ENCODE results near the gene ELAVL2. TPM values are rescaled to one million over a fixed set of nuclear protein-coding genes. Genes with fewer than 3 reads are reported as not detected.

The ELAVL2 gene
- total RNA-seq, 1 experiment from 2014 or later: 35.9 TPM

DNA sequence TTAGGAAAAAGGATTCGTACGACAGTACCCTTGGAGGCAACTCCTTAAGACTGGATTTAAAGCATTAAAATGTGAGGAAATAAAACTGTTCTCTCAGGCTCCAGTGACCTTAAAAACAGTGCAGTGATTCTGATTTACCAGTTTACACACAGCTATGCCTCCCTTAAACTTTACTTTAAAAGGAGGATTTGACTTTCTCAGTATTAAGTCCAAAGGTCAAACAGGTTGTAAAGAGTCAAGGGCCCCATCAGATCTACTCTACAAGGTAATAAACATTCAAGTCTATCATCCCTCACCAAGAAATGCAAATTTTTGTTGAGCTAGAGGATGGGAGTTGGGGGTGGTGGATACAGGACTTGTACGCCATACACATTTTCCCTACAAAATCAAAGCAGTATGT lies 75.2 kb downstream of the ELAVL2 start:
- no peaks in the 10 kb centered on the region for H3K9me3 Mint-ChIP-seq
- H3K27me3 Mint-ChIP-seq (ENCODE audit: low read depth): no peaks in the 10 kb centered on the region
- peaks cover 93% of the 10 kb centered on the region for H3K4me1 Mint-ChIP-seq
- no peak for DNase-seq (ENCODE audit: low spot score)
- ATAC-seq: no peak
- ChIA-PET CTCF (no interaction called here), POLR2A (no interaction called here)
- TF ChIP-seq, protein P1, sequence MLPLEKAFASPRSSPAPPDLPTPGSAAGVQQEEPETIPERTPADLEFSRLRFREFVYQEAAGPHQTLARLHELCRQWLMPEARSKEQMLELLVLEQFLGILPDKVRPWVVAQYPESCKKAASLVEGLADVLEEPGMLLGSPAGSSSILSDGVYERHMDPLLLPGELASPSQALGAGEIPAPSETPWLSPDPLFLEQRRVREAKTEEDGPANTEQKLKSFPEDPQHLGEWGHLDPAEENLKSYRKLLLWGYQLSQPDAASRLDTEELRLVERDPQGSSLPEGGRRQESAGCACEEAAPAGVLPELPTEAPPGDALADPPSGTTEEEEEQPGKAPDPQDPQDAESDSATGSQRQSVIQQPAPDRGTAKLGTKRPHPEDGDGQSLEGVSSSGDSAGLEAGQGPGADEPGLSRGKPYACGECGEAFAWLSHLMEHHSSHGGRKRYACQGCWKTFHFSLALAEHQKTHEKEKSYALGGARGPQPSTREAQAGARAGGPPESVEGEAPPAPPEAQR (CRISPR knock-in tag; IDR thresholded peaks at IDR 0.05): no peak
- TF ChIP-seq, protein P2, sequence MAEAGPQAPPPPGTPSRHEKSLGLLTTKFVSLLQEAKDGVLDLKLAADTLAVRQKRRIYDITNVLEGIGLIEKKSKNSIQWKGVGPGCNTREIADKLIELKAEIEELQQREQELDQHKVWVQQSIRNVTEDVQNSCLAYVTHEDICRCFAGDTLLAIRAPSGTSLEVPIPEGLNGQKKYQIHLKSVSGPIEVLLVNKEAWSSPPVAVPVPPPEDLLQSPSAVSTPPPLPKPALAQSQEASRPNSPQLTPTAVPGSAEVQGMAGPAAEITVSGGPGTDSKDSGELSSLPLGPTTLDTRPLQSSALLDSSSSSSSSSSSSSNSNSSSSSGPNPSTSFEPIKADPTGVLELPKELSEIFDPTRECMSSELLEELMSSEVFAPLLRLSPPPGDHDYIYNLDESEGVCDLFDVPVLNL (CRISPR knock-in tag; IDR thresholded peaks at IDR 0.05; ENCODE audit: borderline replicate concordance, low read depth): no peak
- H3K27ac Mint-ChIP-seq: no peak overlapping the region
- no peak overlapping the region for H3K4me3 Mint-ChIP-seq
- peaks cover 4% of the 10 kb centered on the region; the same call in 1 of the 2 replicates for H3K36me3 Mint-ChIP-seq

DNA sequence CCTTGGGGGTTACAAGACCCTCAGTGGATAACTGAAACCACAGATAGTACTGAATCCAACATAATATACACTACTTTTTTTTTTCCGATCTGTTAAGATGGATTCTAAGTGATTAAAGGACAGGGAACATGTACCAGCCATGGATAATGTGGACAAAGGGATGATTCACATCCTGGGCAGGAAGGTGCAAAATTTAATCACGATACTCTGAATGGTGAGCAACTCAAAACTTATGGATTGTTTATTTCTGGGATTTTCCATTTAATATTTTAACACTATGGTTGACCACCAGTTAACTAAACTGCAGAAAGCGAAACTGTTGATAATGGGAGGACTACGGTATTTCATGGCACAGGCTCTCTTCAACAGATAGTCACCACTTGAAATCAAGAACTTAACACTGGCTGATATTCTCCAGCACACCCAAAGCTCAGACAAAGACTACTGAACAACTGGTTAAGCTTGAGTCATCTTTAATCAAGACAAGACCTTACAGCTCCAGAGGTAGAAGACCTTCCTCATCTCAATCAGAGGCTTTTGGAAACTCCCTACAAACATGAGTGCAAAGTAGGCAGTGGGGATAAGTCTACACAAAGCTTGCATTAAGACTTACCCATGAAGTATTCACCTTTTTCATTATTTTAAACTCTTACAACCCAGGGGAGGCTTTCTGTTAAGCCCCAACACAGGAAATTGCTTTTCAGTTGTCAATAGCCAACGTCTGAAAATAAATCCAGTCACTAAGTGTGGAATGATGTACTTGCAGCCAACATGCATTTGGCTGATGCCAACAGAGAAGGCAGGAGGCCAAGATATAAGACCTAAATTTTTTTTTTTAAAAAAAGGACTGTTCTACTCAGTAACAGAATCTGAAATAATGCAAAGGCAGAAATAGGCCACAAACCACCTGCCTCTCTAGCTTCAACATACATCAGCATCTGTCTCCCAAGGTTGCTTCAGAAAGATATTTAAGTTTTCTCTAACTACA lies 78.7 kb downstream of the ELAVL2 start:
- no peaks in the 10 kb centered on the region for H3K9me3 Mint-ChIP-seq
- CTCF ChIA-PET: no interaction called here
- H3K4me3 Mint-ChIP-seq: no peak overlapping the region
- H3K36me3 Mint-ChIP-seq: peaks cover 8% of the 10 kb centered on the region; the same call in 1 of the 2 replicates
- POLR2A ChIA-PET: no interaction called here
- TF ChIP-seq ESRRA (CRISPR knock-in tag; IDR thresholded peaks at IDR 0.05; ENCODE audit: borderline replicate concordance): no peak
- TF ChIP-seq ZNF416 (CRISPR knock-in tag; IDR thresholded peaks at IDR 0.05): no peak
- TF ChIP-seq PRRX2 (CRISPR knock-in tag; IDR thresholded peaks at IDR 0.05): no peak
- TF ChIP-seq CREM (CRISPR knock-in tag; IDR thresholded peaks at IDR 0.05): no peak
- TF ChIP-seq, protein P3, sequence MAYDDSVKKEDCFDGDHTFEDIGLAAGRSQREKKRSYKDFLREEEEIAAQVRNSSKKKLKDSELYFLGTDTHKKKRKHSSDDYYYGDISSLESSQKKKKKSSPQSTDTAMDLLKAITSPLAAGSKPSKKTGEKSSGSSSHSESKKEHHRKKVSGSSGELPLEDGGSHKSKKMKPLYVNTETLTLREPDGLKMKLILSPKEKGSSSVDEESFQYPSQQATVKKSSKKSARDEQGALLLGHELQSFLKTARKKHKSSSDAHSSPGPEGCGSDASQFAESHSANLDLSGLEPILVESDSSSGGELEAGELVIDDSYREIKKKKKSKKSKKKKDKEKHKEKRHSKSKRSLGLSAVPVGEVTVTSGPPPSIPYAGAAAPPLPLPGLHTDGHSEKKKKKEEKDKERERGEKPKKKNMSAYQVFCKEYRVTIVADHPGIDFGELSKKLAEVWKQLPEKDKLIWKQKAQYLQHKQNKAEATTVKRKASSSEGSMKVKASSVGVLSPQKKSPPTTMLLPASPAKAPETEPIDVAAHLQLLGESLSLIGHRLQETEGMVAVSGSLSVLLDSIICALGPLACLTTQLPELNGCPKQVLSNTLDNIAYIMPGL (CRISPR knock-in tag; IDR thresholded peaks at IDR 0.05): no peak
- no peak for TF ChIP-seq ZNF423 (CRISPR knock-in tag; IDR thresholded peaks at IDR 0.05)
- TF ChIP-seq, protein P4, sequence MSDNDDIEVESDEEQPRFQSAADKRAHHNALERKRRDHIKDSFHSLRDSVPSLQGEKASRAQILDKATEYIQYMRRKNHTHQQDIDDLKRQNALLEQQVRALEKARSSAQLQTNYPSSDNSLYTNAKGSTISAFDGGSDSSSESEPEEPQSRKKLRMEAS (CRISPR knock-in tag; IDR thresholded peaks at IDR 0.05): no peak
- TF ChIP-seq, protein P5, sequence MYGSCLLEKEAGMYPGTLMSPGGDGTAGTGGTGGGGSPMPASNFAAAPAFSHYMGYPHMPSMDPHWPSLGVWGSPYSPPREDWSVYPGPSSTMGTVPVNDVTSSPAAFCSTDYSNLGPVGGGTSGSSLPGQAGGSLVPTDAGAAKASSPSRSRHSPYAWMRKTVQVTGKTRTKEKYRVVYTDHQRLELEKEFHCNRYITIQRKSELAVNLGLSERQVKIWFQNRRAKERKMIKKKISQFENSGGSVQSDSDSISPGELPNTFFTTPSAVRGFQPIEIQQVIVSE (CRISPR knock-in tag; IDR thresholded peaks at IDR 0.05; ENCODE audit: borderline replicate concordance): no peak
- TF ChIP-seq, protein P6, sequence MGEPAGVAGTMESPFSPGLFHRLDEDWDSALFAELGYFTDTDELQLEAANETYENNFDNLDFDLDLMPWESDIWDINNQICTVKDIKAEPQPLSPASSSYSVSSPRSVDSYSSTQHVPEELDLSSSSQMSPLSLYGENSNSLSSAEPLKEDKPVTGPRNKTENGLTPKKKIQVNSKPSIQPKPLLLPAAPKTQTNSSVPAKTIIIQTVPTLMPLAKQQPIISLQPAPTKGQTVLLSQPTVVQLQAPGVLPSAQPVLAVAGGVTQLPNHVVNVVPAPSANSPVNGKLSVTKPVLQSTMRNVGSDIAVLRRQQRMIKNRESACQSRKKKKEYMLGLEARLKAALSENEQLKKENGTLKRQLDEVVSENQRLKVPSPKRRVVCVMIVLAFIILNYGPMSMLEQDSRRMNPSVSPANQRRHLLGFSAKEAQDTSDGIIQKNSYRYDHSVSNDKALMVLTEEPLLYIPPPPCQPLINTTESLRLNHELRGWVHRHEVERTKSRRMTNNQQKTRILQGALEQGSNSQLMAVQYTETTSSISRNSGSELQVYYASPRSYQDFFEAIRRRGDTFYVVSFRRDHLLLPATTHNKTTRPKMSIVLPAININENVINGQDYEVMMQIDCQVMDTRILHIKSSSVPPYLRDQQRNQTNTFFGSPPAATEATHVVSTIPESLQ (CRISPR knock-in tag; IDR thresholded peaks at IDR 0.05): no peak
- TF ChIP-seq, protein P7, sequence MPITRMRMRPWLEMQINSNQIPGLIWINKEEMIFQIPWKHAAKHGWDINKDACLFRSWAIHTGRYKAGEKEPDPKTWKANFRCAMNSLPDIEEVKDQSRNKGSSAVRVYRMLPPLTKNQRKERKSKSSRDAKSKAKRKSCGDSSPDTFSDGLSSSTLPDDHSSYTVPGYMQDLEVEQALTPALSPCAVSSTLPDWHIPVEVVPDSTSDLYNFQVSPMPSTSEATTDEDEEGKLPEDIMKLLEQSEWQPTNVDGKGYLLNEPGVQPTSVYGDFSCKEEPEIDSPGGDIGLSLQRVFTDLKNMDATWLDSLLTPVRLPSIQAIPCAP (CRISPR knock-in tag; IDR thresholded peaks at IDR 0.05): no peak
- TF ChIP-seq FOXK1 (CRISPR knock-in tag; IDR thresholded peaks at IDR 0.05): no peak
- TF ChIP-seq TCF7 (CRISPR knock-in tag; IDR thresholded peaks at IDR 0.05; ENCODE audit: low read depth): no peak
- no peak for TF ChIP-seq SOX15 (CRISPR knock-in tag; IDR thresholded peaks at IDR 0.05)
- no peak for TF ChIP-seq ZNF396 (CRISPR knock-in tag; IDR thresholded peaks at IDR 0.05; ENCODE audit: borderline replicate concordance)
- no peak for TF ChIP-seq RELA (CRISPR knock-in tag; IDR thresholded peaks at IDR 0.05; ENCODE audit: borderline replicate concordance)
- no peak for TF ChIP-seq ZNF263 (CRISPR knock-in tag; IDR thresholded peaks at IDR 0.05; ENCODE audit: low read depth)
- no peak for TF ChIP-seq FOXP1 (CRISPR knock-in tag; IDR thresholded peaks at IDR 0.05; ENCODE audit: borderline replicate concordance)
- no peak for TF ChIP-seq NFATC4 (CRISPR knock-in tag; IDR thresholded peaks at IDR 0.05)
- TF ChIP-seq, protein P8, sequence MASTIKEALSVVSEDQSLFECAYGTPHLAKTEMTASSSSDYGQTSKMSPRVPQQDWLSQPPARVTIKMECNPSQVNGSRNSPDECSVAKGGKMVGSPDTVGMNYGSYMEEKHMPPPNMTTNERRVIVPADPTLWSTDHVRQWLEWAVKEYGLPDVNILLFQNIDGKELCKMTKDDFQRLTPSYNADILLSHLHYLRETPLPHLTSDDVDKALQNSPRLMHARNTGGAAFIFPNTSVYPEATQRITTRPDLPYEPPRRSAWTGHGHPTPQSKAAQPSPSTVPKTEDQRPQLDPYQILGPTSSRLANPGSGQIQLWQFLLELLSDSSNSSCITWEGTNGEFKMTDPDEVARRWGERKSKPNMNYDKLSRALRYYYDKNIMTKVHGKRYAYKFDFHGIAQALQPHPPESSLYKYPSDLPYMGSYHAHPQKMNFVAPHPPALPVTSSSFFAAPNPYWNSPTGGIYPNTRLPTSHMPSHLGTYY (CRISPR knock-in tag; IDR thresholded peaks at IDR 0.05): no peak
- TF ChIP-seq NR2C2 (CRISPR knock-in tag; IDR thresholded peaks at IDR 0.05): no peak
- no peak for ATAC-seq
- no peak overlapping the region; the same call in 1 of the 2 replicates for H3K27ac Mint-ChIP-seq
- H3K4me1 Mint-ChIP-seq: peaks cover 89% of the 10 kb centered on the region
- no peaks in the 10 kb centered on the region for H3K27me3 Mint-ChIP-seq (ENCODE audit: low read depth)
- DNase-seq (ENCODE audit: low spot score): no peak
